Stimulated activated CD4-positive, alpha-beta T cell treated with anti-CD3 and anti-CD28 coated beads, Interleukin-2, amount 100 ng/mL, for 24 hours (primary cell): Measurements from ENCODE around the gene CELF4.

Experiments
- DNase-seq, 2 donors: peaks; one replicate each; pipeline ENCODE4 v3.0.0-alpha.2; 2020

CELF4 gene

DNA sequence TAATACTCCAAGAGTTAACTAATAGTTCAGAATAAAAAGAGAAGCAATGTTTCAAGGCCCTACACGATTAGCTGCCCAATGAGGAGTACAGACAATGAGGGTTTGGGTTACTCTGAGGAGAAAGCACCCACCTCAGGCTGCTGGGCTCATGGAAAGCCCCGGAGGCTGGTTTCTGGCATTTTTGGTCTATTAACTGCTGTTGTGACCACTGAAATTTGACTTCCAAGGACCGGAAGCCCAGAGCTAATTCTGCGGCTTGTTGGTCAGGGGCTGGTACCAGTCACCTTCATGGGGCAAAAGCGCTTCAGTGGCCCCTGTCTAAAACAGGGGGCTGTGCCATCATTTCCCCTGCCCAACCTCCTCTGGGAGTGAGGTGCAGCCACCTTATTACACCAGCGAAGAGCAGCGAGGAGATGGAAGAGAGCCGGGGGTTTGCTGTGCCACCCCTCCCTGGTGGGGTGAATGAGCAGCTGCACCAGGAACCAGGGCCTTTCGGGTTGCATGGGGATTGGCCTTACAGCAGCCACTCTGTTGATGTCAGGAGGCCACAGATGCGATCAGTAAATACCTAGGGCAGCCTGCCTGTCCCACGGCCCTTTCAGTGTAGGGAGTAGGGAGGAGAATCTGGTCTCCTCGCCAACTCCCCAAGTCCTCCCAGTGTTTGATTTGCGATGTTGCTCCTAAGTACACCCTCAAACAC, 131.3 kb downstream of the CELF4 start:
- no peak for DNase-seq

DNA sequence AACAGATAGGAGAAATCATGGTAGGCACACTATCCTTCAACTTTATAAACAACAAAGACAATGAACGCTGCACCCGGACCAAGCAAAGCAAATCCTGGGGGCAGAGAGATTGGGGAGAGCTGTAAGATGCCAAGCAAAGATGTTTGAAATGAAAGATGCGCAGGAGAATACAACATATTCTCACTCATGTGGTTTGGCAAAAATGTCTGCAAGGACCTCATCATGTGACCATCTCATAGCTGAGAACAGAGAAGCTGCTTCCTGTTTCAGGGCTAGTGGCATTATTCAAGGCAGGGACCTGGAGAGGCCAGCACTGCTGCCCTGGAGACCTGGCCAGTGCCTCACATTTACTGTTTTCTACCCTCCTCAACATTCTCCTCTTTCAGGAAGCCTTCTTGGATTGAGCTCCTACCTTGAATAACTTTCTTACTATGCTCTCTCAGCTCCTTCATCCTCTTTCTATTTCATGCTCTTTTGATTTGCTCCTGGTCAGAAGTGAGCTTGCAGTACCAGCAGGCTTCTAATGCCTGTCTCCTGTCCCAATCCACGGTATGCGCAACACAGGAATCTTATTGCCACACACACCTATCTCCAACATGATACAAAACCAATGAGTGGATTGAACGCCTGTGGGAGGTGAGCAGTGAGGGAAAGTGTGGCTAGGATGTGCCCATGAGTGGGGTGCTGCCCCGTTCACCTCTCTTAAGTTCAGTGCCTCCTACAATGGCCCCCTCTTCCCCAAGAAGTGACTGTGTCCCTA, 133.0 kb downstream of the CELF4 start:
- no peak for DNase-seq

DNA sequence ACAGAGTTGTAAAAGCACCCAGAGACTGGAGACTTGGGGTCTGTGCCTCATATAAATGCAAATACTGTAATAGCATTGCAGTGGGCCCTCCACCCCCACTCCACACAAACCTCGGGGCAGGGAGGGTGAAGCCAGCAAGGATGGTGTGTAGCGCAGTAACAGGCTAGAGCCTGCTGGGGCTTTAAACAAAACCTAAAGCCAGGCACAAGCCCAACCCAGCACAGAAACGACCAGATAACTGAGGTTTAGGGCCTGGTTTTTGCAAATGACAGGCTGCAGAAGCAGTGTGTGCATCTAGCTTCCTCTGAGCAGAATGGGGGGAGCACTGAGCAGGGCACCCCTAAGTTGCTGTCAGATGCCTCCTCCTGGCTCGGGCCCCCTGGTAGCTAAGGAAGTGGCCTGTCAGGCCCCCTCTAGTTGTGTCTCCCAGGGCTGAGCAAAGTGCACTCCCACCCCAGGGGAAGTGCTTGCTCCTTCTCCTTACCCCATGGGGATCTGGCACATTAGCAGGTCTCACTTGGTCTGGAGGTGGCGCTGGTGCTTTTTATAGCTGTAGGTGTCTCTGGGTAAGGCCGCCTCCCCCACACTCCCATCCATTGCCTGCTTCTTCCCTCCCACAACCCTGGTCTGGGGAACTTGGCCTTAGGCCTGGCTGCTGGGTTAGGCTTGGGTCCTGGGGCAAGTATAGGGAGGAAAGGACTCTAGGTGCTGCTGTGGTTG, 135.1 kb downstream of the CELF4 start:
- DNase-seq, result no peak

DNA sequence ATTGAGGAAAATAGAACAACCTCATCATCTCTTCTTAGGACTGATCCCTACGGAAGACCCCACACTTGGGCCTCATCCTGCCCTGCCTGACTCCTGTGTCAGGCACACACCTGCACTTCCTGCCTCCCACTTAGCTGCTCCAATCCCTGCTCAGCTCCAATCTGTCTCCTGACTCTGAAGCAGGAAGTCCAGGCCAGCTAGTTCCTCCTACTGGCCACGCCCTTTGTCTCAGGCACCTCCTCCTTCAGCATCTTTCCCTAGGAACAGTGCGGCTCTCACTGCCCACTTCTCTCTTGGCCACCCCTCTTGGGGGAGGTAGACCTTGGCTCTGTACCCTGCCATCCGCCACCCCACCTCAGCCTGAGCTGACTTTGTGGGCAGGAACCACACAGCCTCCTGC, 135.8 kb downstream of the CELF4 start:
- DNase-seq, result no peak

DNA sequence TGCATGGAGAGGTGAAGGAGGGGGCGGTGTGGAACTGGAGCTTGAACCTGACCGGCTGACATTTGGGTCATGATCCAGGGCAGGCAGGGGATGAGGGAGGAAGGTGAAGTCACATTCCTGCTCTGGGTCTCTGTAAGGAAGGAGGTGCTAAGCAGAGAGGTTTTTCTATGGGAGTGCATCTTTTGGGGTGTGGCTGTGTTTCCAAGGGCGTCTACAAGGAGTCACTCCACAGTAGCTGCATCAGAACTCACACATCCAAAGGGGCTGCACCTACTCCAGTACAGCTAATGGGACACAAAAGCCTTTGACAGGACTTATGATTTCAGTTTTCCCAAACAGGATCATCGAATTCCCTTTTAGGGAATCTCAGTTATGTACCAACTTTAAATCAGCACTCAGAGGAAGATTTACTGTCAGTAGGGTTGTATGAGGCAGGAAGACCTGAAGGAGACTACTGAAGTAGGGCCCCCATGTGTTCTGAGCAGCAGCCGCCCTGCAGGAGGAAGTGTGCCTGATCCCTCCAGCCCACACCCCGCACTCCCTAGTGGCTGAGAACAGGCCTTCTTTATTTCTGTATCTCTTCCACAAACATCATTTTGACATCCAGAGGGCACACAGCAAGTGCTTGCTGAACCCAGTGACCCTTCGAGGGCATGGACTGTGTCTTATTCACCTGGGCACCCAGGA, 137.2 kb downstream of the CELF4 start:
- no peak for DNase-seq

DNA sequence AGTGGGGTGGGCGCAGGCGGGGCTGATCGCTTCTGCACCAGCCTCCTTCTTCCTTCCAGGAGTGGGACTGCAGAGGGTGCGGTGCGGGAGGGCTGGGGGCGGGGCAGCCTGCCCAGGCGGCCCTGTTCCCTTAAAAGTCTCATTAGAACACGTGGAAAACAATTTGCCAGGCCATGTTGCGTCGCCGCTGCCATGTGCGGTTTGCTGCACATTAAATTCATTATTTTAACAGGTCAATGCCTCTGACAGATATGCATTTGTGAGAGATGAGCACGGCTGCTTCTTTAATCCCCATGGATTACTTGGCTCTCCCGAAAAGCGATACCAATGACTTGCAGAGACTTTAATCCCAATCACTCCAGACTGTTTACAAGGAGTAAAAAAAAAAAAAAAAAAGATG, 139.0 kb downstream of the CELF4 start:
- DNase-seq, result no peak

DNA sequence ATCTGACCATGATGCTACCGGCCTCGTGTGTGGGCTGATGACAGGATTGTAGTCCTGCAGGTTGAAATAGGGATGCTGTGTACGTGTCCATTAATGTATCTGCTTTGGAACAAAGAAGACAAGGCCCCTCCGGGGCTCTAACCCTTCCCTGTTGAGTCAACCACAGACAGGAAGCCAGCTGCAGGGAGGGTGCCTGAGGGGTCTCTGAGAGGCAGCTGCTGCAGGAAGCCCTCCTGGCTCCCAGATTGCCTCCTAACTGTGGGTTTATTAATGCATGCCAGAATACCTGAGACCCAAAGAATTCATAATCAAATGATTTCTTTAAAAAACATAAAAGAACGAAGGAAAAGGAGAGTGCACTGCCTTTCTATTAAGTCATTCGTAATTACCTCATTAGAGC, 140.4 kb downstream of the CELF4 start:
- DNase-seq, result no peak

DNA sequence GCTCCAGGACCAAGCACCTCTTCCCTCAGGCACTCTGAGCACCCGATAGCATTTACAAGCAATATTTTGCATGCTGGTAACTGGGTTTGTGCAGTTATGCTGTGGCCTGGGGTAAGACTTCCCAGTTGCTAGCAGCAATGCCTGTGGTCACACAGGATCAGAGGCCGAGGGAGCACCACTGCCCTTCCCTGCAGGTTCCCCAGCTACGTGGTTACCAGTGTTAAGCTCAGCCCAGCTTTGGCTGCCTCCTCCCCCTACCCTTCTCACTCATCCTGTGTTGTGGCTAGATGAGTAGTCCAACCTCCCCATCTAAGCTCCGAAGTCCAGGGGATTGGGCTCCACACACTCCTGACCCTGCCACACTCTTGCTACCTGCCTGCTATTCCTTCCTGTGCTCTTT, 141.1 kb downstream of the CELF4 start:
- no peak for DNase-seq

DNA sequence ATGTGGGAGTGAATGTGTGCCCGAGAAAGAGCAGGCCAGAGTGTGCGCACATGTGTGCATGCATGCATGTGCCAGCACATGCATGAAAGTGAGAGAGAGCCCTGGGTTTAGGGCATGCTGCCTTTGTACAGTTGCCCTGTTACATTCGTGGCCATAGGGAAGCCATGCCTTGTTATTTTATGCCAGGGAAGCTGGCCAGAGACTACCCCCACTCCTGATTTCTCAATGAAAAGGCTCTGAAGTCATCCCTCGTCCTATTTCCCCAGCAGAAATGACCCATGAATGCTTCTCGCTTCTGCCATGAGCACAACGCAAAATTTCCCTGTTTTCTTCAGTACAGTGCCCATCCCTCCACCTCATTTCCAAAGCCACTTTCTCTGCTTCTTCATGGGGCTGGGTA, 143.0 kb downstream of the CELF4 start:
- no peak for DNase-seq

DNA sequence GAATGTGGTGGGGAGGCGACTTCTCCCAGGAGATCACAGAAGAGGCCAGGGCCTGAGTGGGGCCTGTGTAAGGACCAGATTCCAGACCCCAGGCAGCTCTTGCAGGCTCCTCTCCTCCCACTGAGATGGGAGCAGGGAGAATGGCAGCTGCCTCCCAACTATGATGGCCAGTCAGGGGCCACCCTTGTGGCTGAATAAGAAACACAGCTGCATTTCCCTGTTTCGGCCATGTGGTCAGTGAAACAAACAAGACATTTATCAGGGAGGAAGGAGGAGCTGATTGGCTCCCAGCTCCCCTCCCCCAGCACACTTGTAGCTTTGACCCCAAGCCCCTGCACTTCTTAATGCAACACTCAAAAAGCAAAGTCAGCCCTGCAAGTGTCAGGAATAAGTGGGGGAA, 143.5 kb downstream of the CELF4 start:
- no peak for DNase-seq

DNA sequence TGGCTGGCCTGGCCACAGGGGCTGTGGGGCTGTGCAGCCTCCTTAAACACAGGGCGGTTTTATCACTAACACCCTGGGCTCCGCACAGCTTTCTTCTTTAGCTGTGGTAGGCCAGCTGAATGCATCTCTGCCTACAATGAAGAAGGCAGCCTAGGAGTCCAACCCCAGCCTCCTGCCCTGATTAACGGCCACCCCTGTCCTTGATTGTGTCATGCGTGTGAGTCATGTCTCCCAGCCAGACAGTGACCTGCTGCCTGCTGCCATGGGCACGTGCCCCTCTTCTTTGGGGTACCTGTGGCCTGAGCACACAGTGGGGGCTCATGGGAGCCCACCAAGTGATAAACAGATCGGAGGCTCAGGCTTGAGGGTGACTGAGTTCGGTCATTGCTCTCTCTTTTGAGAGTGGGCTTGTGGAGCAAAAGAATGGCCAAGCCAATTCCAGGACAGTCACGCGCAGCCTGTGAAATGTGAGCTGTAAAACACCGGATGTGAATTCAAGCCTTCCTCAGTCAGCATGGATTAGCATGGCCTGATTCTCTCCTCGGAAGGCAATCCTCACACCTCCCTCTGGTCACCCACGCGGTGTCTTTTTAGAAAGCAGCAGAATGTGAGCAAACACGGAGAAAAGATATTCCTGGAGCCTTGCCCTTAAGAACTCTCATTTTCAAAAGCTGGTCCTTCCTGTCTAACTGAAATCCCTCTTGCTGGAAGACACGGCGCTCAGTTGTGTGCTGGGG, 144.1 kb downstream of the CELF4 start:
- no peak for DNase-seq

DNA sequence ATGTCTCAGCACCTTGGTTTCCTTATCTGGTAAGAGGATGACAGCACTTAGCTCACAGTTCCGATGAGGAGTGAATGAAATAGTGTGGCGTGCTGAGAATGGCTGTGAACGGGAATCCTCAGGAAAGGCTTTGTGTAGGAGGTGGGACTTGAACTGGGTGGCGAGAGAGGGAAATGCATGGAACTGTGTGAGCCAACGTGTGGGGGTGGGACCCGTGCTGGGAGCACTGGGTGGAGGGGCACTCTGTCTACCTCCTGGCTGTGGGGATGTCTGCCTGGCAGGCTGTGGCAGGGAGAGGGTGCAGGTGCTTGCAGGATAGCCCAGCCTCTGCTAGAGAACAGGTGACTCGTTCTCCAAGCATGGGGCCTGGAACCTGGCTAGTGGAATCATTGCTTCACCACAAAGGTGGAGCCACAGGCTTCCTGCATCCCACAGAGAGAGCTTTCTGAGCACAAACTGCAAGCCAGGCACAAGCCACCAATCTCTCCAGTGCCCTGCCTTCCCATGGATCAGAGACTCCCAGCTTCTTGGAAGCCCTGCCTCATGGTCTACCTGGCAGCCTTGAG, 145.2 kb downstream of the CELF4 start:
- DNase-seq, result no peak

DNA sequence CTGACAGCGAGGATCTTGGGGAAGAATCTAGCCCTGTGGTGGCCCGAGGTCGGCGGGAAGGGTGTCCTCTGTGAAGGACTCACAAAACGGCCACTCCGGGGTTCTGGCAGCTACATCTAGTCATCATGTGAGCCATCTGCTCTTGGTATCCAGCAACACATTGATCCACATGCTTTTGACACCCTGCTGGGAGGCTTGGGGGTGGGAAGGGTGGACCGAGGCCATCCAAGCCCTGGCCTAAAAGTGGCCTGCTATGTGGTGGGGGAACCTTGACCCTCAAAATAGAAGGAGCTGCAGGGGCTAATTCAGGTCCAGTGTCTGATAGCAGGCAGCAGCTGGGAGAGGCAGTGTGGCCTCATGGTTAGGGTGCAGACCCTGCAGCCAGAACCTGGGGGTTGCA, 145.7 kb downstream of the CELF4 start:
- DNase-seq, result no peak

DNA sequence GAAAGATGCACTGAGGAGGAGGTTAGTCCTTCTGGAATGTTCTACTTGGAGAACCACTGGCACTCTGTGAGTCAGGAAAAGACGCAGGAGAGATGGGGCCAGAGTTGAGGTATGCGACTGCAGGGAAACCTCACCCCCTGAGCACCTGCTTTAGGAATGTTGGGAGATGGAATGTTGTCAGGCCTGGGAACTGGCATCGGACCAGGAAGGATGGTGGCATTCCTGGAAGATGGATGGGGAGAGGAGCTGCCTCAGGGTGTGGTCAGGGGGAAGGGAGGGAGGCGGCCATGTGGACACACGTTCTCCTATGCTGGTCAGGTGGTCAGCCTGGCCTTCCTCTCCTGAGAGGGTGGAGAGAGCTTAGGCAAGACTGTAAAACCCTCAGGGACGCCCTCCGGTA, 146.3 kb downstream of the CELF4 start:
- DNase-seq, result no peak

DNA sequence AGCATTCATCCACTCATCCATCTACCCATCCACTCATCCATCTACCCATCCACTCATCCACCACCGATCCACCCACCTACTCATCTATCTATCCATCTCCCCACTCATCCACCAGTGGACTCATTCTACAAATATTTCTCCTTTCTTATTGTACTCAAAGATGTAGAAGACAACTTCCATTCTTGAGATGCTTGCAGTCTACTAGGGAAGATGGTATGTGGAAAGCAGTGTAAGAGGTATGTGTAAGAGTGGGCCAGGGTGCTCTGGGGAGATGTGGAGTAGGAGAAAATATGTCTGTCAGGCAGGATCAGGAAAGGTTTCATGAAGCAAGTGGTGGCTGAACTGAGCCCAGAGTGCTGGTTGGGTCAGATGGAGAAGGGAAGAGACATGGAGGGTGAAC, 150.8 kb downstream of the CELF4 start:
- DNase-seq, result no peak

DNA sequence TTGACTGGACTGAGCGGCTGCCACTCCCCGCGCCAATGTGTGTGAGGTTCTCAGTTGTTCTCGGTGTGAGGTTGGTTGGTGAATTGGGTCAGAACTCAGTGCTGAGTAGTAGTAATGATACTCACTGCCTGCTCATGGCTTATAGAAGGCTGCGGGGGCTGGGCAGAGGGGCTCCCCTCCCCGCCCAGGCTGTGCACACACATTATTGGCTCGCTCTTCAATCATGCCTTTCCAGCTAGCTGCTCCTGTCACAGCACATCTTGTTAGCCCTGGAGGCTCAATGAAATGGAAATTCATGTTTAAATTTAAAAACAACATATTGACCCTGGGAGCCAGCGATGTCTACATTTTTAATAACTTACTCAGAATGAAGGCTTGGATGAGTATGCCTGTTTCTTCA, 152.8 kb downstream of the CELF4 start:
- DNase-seq, result no peak

DNA sequence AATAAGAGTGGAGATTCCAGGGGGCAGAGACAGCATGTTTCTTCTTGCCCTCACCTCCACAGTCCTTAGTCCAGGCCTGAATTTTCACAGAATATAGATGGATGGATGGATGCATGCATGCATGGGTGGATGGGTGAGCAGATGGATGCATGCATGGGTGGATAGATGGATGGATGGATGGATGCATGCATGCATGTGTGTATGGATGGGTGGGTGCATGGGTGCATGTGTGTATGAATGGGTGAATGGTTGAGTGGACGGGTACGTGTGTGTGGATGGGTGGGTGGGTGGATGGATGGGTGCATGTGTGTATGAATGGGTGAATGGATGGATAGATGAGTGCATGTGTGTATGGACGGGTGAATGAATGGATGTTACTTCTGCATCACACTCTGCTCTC, 153.3 kb downstream of the CELF4 start:
- DNase-seq, result no peak

DNA sequence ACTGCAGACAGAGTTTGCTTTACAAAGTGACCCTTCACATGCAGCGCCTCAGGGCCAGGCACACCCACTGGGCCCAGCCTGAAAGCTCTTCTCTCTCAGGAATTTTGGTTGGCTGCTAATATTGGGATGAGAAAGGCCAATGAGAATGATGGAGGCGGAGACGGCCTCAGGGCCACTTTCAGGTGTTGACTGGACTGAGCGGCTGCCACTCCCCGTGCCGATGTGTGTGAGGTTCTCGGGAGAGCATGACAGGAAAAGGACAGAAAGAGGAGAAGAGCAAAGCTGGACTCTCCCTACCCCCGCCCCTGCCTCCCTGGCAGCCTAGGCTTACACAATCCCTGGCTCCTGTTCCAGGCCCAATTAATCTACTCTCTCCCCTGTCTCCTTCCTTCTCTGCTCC, 155.7 kb downstream of the CELF4 start:
- DNase-seq, result no peak

DNA sequence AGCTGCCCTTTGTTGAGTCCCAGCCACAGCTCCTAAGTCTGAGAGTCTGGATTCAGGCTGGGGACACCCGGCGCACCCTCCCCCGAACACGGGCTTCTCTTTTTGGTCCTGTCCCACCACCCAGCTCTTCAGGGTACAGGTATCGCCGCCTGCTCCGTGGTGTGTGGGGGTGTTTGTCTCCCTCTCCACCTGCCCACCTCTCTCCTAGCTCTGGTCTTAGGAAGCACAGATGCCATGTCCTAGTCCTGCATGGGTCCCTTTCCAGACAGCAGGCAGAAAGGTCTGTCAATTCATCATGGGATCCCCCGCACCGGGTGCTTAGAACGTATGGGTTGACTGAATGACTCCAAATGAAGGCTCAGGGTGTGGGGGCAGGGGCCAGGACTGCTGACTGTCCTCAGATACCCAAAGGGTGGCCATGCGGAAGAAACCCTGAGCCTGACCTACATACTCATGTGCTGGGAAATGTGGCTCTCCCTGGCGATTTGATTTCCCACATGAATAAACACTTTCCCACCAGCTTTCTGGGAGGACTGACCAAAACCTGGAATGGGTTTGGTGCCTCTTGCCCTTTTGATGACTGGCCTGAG, 156.8 kb downstream of the CELF4 start:
- DNase-seq, result no peak

DNA sequence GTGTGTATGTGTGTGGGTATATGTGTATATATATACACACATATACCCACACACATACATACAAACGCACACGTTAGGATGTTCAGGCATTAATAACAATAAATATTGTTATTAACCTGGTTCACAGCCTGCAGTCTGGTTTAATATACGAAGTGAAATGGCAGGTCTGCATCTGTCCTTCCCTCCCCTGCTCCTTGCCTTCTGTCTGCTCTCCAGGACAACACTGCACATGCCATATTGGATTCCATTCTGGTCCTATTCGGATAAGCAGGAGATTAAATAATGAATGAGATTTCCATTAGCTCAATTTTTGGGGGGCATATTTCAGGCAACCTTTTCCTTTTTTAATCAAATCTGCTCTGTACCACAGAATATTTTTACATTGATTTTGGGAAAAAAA, 158.0 kb downstream of the CELF4 start:
- DNase-seq, result no peak

DNA sequence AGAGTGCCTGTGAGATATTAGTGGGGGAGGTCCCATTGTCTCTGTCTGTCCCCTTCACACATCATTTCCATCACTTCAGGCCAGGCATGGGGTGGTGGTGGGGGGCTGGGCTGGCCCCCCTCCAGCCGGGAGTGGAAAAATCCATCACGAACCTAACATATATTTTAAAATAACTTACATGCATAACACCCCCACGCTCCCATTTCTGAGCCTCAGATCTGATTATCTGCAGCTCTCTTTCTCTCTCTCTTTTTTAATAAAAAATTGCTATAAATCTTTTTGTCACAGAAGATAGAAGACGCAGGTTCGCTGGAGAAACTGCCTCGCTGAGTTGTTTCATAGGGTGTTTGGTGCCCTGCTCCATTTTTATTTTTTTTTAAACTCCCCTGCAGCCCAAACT, 159.8 kb downstream of the CELF4 start:
- DNase-seq, result no peak

DNA sequence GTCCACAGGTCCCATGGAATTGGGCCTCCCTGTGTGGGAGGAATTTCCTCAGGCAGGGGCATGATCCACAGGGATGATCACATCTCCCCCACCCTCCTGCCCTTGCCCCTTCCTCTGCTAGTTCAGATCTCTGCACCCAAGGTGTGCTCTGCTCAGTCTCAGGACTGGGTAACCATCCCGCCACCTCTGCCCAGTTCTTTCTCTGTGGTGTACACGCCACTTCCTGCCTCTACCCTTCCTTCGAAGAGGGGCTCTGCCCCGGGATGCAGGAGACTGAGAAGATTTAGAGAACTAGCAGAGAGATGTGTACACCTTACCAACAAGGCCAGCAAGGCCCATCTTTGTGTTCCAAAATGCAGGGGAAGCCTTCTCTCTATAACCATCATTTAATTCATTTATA, 160.4 kb downstream of the CELF4 start:
- DNase-seq, result no peak
